Endothelial cell of umbilical vein (primary cell): ENCODE data around the gene TOR1A. TPM values are rescaled to one million over a fixed set of nuclear protein-coding genes. Genes with fewer than 3 reads are reported as not detected.

ENCODE experiments used
- BruUV-seq: library from RNA; stranded (reverse); fragments of 400-500 nt; replicated peaks from 2 replicates; lab custom pipeline; 2021; lab: Mats Ljungman, UMichigan
- CTCF ChIA-PET: fragments of 300-600, 350-600 bp; sonication (Branson Sonifier 250); formaldehyde crosslinking; loops from one replicate; lab custom pipeline; 2021; ENCODE audit warnings: antibody characterized with exemption, inconsistent platforms; lab: Charles Lee
- POLR2A ChIA-PET: fragments of 300-600, 350-600 bp; sonication (Branson Sonifier 250); formaldehyde crosslinking; loops from one replicate; lab custom pipeline; 2021; ENCODE audit warnings: antibody characterized with exemption, inconsistent platforms; lab: Charles Lee
- DNase-seq: peaks from one replicate; pipeline ENCODE4 v3.0.0-alpha.2; 2011; ENCODE audit warnings: low read depth, low spot score
- FAIRE-seq: peaks from 2 replicates; lab custom pipeline; 2011; peaks lifted over from hg19 to GRCh38; lab: Jason Lieb, UNC
- H2AFZ ChIP-seq: 2 replicates; pipeline ENCODE4 v1.6.0; 2012; ENCODE audit warnings: low read depth, low read length, control low read depth, inconsistent platforms
- H3K27ac ChIP-seq: 2 replicates; pipeline ENCODE4 v1.5.1; 2011; ENCODE audit warnings: low read depth, mild to moderate bottlenecking, control low read depth, low read length, moderate library complexity; ENCODE audit not compliant: insufficient read depth
- H3K27me3 ChIP-seq, 2 experiments: 2 replicates each; pipeline versions ENCODE4 v1.6.0 to v1.6.1; 2011; ENCODE audit warnings: low read length in 2 of 2, mixed read lengths in 1 of 2; ENCODE audit not compliant: control insufficient read depth in 2 of 2, insufficient read depth in 2 of 2
- H3K36me3 ChIP-seq, 2 experiments: 2 replicates in 1 of 2; 3 replicates in 1 of 2; pipeline ENCODE4 v1.5.1; 2011; ENCODE audit warnings: low read length in 2 of 2, mild to moderate bottlenecking in 1 of 2, moderate library complexity in 1 of 2; ENCODE audit not compliant: control insufficient read depth in 2 of 2, insufficient read depth in 2 of 2; ENCODE audit errors: extremely low read depth in 1 of 2
- H3K4me1 ChIP-seq: 3 replicates; pipeline ENCODE4 v1.5.1; 2011; ENCODE audit warnings: mild to moderate bottlenecking, low read length; ENCODE audit not compliant: control insufficient read depth, insufficient read depth; ENCODE audit errors: extremely low read depth
- H3K4me2 ChIP-seq: 2 replicates; pipeline ENCODE4 v1.6.1; 2011; ENCODE audit warnings: low read length, control low read depth, mixed read lengths; ENCODE audit not compliant: insufficient read depth
- H3K4me3 ChIP-seq, 3 experiments: fragments of 200-600 bp in 1 of 3; sonication (generic), shearing (Covaris generic) in 1 of 3; replicated peaks in 1 of 3; 2 replicates each; pipeline ENCODE4 v1.5.1; 2011 to 2016; ENCODE audit warnings: control low read depth in 3 of 3, low read length in 3 of 3, mild to moderate bottlenecking in 2 of 3, inconsistent platforms in 1 of 3, low read depth in 1 of 3, moderate library complexity in 1 of 3; ENCODE audit not compliant: insufficient read depth in 1 of 3
- H3K79me2 ChIP-seq: 2 replicates; pipeline ENCODE4 v1.6.0; 2012; ENCODE audit warnings: low read length, inconsistent platforms; ENCODE audit not compliant: control insufficient read depth, insufficient read depth
- H3K9ac ChIP-seq: replicated peaks from 2 replicates; pipeline ENCODE3; 2011; ENCODE audit warnings: low read length, control low read depth; ENCODE audit not compliant: insufficient read depth; ENCODE audit errors: extremely low read depth
- H3K9me1 ChIP-seq: replicated peaks from 3 replicates; pipeline ENCODE4 v1.6.0; 2011; ENCODE audit warnings: mild to moderate bottlenecking, low read length; ENCODE audit not compliant: control insufficient read depth, insufficient read depth; ENCODE audit errors: extremely low read depth
- H3K9me3 ChIP-seq: replicated peaks from 2 replicates; pipeline ENCODE4 v1.5.1; 2012; ENCODE audit warnings: low read length, inconsistent platforms; ENCODE audit not compliant: control insufficient read depth, insufficient read depth
- H4K20me1 ChIP-seq: replicated peaks from 2 replicates; pipeline ENCODE3; 2011; ENCODE audit warnings: mild to moderate bottlenecking, low read length; ENCODE audit not compliant: control insufficient read depth, insufficient read depth; ENCODE audit errors: extremely low read depth
- CTCF ChIP-seq, 2 donors: IDR thresholded peaks; 1 replicate in 1 of 2; 2 replicates in 1 of 2; pipeline ENCODE4 v1.5.1; 2011; ENCODE audit warnings: low read length in 2 of 2, mild to moderate bottlenecking in 2 of 2, moderate library complexity in 2 of 2, control low read depth in 1 of 2, inconsistent platforms in 1 of 2, low read depth in 1 of 2; ENCODE audit not compliant: insufficient read depth in 1 of 2; ENCODE audit errors: extremely low read depth in 1 of 2
- EZH2 ChIP-seq: IDR thresholded peaks from 2 replicates; pipeline ENCODE4 v1.6.1; 2012; ENCODE audit warnings: borderline replicate concordance, low read depth, mild to moderate bottlenecking, moderate library complexity, low read length, inconsistent platforms; ENCODE audit not compliant: severe bottlenecking
- FOS ChIP-seq: IDR thresholded peaks from 2 replicates; pipeline ENCODE4 v1.6.1; 2011; ENCODE audit warnings: mild to moderate bottlenecking, low read length, moderate library complexity, borderline replicate concordance; ENCODE audit not compliant: insufficient read depth
- GATA2 ChIP-seq: IDR thresholded peaks from 2 replicates; pipeline ENCODE4 v1.7.0; 2011; ENCODE audit warnings: low read depth, mild to moderate bottlenecking, moderate library complexity, mixed read lengths, low read length; ENCODE audit not compliant: insufficient read length, insufficient read depth
- JUN ChIP-seq: IDR thresholded peaks from 2 replicates; pipeline ENCODE4 v1.6.1; 2011; ENCODE audit warnings: borderline replicate concordance, low read depth; ENCODE audit not compliant: insufficient read length, insufficient read depth
- MAX ChIP-seq: IDR thresholded peaks from 2 replicates; pipeline ENCODE4 v1.6.1; 2011; ENCODE audit not compliant: insufficient read depth, insufficient read length
- MYC ChIP-seq: IDR thresholded peaks from one replicate; pipeline ENCODE4 v1.6.1; 2011; ENCODE audit warnings: mild to moderate bottlenecking, low read depth, low read length
- POLR2A ChIP-seq: IDR thresholded peaks from 2 replicates; pipeline ENCODE4 v1.6.1; 2012; ENCODE audit warnings: low read depth, mild to moderate bottlenecking, control low read depth, low read length
- POLR2AphosphoS5 ChIP-seq: IDR thresholded peaks from 2 replicates; pipeline ENCODE4 v1.6.1; 2012; ENCODE audit warnings: low read depth, mild to moderate bottlenecking, control low read depth, low read length, moderate library complexity; ENCODE audit not compliant: insufficient read depth
- dilution Hi-C: fragments of 300-500 bp; cut with MboI; formaldehyde crosslinking; loops from one replicate; pipeline ENCODE4 v1.15.0; 2019; ENCODE audit warnings: low sequenced_read_pairs; ENCODE audit not compliant: extremely low pct_ligation_motif_present
- intact Hi-C: fragments of 100-400 bp; cut with micrococcal nuclease; formaldehyde crosslinking; loops from one replicate; pipeline ENCODE4 v1.10.0; 2022
- polyA plus RNA-seq, 4 experiments: library from polyadenylated mRNA; depleted of rRNA in 3 of 4; stranded (reverse) in 3 of 4; unstranded in 1 of 4; fragments of >200 nt; gene quantifications; 2 replicates each; pipeline versions ENCODE4 v1.2.1 to v1.2.3, GENCODE V29; 2011 to 2012; ENCODE audit warnings: missing spikeins in 1 of 4
- total RNA-seq: library from RNA; stranded (reverse); gene quantifications from 2 replicates; pipeline ENCODE4 v1.2.3, GENCODE V29; 2021

Gene TOR1A
- total and polyA plus RNA-seq, 2 donors (not counting 3 experiments of a cell fraction or from before 2014, with no cell fraction given) = 57.8 to 89.8 TPM

GRCh38 chr9:129769669-129770068, 54.3 kb downstream of the TOR1A start:
- intact Hi-C loops = no loop called here
- no peak for DNase-seq
- no peak overlapping the region for H2AFZ ChIP-seq
- H4K20me1 ChIP-seq = no peaks in the 10 kb centered on the region
- H3K4me3 ChIP-seq = no peak overlapping the region
- POLR2A ChIA-PET = no interaction called here
- CTCF ChIA-PET = interaction anchor here (3.1 kb wide), 1 partner anchor 15 kb away, joined by 9 read pairs; no protein-coding TSS in a partner anchor
- no peaks in the 10 kb centered on the region for H3K9me1 ChIP-seq
- dilution Hi-C loops = no loop called here
- H3K9ac ChIP-seq = no peak overlapping the region
- no peaks in the 10 kb centered on the region for H3K36me3 ChIP-seq
- H3K4me2 ChIP-seq = no peak overlapping the region
- no peaks in the 10 kb centered on the region for H3K79me2 ChIP-seq
- BruUV-seq = no TSS peak
- no peaks in the 10 kb centered on the region for H3K9me3 ChIP-seq
- H3K4me1 ChIP-seq = no peaks in the 10 kb centered on the region
- H3K27ac ChIP-seq = no peak overlapping the region
- peaks cover 0 to 2% of the 10 kb centered on the region in 2 experiments for H3K27me3 ChIP-seq
- TF ChIP-seq CTCF (IDR thresholded peaks at IDR 0.05; ENCODE audit: extremely low read depth in 1 of 2, insufficient read depth in 1 of 2, low read depth in 1 of 2, low read length in 2 of 2) (no peak), POLR2A (no peak), POLR2AphosphoS5 (no peak), MYC (no peak), GATA2 (no peak), MAX (no peak), JUN (no peak), FOS (no peak), EZH2 (no peak)
- no peak for FAIRE-seq
